ENCODE results near the gene UBE2J2. TPM values are rescaled to one million over a fixed set of nuclear protein-coding genes. Genes with fewer than 3 reads are reported as not detected.

Gene UBE2J2
- total and polyA plus RNA-seq, 11 donors: 23.3 to 53.6 (median 34.7) TPM

GRCh38 chr1:1285611-1286311 lies 12.1 kb upstream of the UBE2J2 start:
- H3K9me3 ChIP-seq: no peaks in the 10 kb centered on the region
- H3K36me3 ChIP-seq: no peaks in the 10 kb centered on the region
- H3K4me1 ChIP-seq: peaks cover 0 to 14% (median under 1%) of the 10 kb centered on the region in 12 donors
- WGBS, 4 donors: 61 to 70% (median 68%) methylated on average over 14 to 37 of the region's 37 CpGs
- no peak overlapping the region for H3K4me3 ChIP-seq
- ATAC-seq: no peak
- no peak overlapping the region for H3K27ac ChIP-seq
- TF ChIP-seq POLR2A (IDR thresholded peaks at IDR 0.05): no peak
- TF ChIP-seq CTCF (IDR thresholded peaks at IDR 0.05): no peak
- intact Hi-C loops (cut with DNase I): no loop called here
- H3K27me3 ChIP-seq: peaks cover 0 to 23% (median 5%) of the 10 kb centered on the region in 9 donors
- DNase-seq: peak in 1 of 5 donors; percentile 58

- Histone ChIP-seq H3K9me3 (no peaks in the 10 kb centered on the region), H3K27me3 (peaks cover 0 to 23% (median 5%) of the 10 kb centered on the region in 9 donors), H3K36me3 (no peaks in the 10 kb centered on the region), H3K4me1 (peaks cover 0 to 12% (median 0%) of the 10 kb centered on the region in 12 donors), H3K4me3 (no peak overlapping the region), H3K27ac (no peak overlapping the region)
- intact Hi-C loops (cut with DNase I): no loop called here
- TF ChIP-seq POLR2A (IDR thresholded peaks at IDR 0.05): no peak
- TF ChIP-seq CTCF (IDR thresholded peaks at IDR 0.05): no peak
- DNase-seq: peak in 2 of 5 donors; percentile 24 to 58
- no peak for ATAC-seq
- WGBS, 4 donors: 84 to 90% (median 87%) methylated on average over 9 to 22 of the region's 22 CpGs
Measured at GRCh38 chr1:1285102-1285571, 11.5 kb upstream of the UBE2J2 start.

GRCh38 chr1:1284221-1285101 lies 10.8 kb upstream of the UBE2J2 start:
- Histone ChIP-seq H3K27me3 (peaks cover 0 to 23% (median 5%) of the 10 kb centered on the region in 9 donors), H3K9me3 (no peaks in the 10 kb centered on the region), H3K4me3 (no peak overlapping the region), H3K4me1 (peaks cover 0 to 12% (median 0%) of the 10 kb centered on the region in 12 donors), H3K27ac (no peak overlapping the region), H3K36me3 (no peaks in the 10 kb centered on the region)
- peak in 2 of 5 donors; percentile 20 to 42 for DNase-seq
- no peak for ATAC-seq
- intact Hi-C loops (cut with DNase I): no loop called here
- TF ChIP-seq CTCF (IDR thresholded peaks at IDR 0.05) (no peak), POLR2A (IDR thresholded peaks at IDR 0.05) (no peak)
- 84 to 88% (median 85%) methylated on average over 16 to 32 of the region's 32 CpGs for WGBS, 4 donors

GRCh38 chr1:1283821-1284220 lies 10.2 kb upstream of the UBE2J2 start:
- peaks cover 0 to 12% (median 0%) of the 10 kb centered on the region in 12 donors for H3K4me1 ChIP-seq
- H3K27me3 ChIP-seq: peaks cover 0 to 23% (median 5%) of the 10 kb centered on the region in 9 donors
- no peak overlapping the region for H3K27ac ChIP-seq
- peak in 2 of 5 donors; percentile 21 to 51 for DNase-seq
- TF ChIP-seq POLR2A (IDR thresholded peaks at IDR 0.05) (no peak), CTCF (IDR thresholded peaks at IDR 0.05) (no peak)
- no peak overlapping the region for H3K4me3 ChIP-seq
- H3K9me3 ChIP-seq: no peaks in the 10 kb centered on the region
- ATAC-seq: no peak
- intact Hi-C loops (cut with DNase I): no loop called here
- 11 to 34% (median 14%) methylated on average over 1 to 8 of the region's 9 CpGs for WGBS, 4 donors
- no peaks in the 10 kb centered on the region for H3K36me3 ChIP-seq
